Activated CD4-positive, alpha-beta T cell treated with anti-CD3 and anti-CD28 coated beads, Interleukin-2, amount 50 U/mL, for 16 hours (primary cell): ENCODE results near the gene LGALS8.
A peak's percentile ranks its signal among the peaks of the same experiment; 100 is the strongest.
"Not testable (repeated sequence)": the region's sequence is repeated elsewhere in the genome, so short reads cannot be mapped to it uniquely, and the experiment has no call there.

Experiments used
- DNase-seq: peaks from one replicate; pipeline ENCODE4 v3.0.0-alpha.2; 2020

The LGALS8 gene

DNA sequence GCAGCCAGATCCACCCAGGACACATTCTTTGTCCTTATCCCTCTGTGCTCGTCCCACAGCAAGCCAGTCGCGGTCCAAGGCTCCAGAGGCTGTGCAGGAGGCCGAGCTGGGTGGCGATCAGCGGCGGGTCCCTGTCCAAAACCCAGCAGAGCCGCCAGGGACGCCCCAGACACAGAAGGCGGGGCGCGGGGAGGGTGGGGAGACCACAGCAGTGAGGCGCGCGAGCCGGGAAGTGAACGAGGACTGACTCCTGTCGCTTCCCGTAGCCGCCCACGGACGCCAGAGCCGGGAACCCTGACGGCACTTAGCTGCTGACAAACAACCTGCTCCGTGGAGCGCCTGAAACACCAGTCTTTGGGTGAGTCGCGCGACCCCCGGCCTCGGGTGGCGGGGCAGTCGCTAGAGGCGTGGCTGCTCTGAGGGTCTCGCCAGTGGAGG lies at the start of gene LGALS8:
Gene LGALS8, plus strand, starts transcription at position 279 of the 438 bp plus-strand sequence. CDS start 2,089 bp downstream, outside the sequence.
- peak; percentile 86 for DNase-seq

DNA sequence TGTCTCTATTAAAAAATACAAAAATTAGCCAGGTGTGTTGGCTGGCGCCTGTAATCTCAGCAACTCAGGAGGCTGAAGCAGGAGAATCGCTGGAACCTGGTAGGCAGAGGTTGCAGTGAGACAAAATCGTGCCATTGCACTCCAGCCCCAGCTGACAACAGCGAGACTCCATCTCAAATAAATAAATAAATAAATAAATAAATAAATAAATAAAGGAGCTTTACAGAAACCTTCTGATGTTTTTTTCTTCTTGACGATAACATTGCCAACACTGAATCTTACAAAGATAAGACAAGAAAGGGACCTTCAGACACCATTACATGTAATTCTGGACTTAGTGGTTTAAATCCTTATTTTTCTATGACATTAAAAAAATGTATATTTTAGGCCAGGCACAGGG lies 47.8 kb upstream of the LGALS8 start:
- no peak for DNase-seq

DNA sequence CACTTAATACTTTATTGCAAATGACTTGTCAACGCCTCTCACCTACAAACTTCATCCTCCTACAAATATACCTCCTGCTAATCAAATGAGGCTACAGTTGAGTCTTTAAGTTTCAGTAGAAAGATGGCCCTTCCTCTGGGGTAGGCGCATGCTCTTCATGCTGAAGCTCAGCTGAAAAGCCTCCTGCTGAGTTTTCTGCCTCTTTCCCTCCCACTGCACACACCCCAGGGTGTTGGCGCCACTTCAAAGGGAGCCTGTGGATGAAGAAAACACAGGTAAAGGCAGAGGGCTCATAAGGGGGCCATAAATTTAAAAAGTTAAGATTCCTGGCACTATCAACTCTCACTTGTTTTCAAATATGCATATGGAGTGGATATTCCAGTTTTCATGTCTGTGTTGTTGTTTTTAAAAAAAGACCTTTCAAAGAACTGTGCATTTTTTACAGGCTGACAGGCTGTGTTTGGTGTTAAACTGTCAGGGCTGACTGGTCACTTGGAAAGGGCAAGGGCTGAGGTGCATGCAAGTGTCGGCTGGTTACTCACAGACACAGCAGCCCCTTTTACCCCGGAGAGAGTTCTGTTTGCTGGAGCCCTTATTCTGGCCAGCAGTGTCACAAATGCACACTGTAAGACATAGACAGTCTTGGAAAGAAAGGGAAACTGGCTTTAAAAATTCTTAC lies 42.9 kb upstream of the LGALS8 start:
- no peak for DNase-seq

DNA sequence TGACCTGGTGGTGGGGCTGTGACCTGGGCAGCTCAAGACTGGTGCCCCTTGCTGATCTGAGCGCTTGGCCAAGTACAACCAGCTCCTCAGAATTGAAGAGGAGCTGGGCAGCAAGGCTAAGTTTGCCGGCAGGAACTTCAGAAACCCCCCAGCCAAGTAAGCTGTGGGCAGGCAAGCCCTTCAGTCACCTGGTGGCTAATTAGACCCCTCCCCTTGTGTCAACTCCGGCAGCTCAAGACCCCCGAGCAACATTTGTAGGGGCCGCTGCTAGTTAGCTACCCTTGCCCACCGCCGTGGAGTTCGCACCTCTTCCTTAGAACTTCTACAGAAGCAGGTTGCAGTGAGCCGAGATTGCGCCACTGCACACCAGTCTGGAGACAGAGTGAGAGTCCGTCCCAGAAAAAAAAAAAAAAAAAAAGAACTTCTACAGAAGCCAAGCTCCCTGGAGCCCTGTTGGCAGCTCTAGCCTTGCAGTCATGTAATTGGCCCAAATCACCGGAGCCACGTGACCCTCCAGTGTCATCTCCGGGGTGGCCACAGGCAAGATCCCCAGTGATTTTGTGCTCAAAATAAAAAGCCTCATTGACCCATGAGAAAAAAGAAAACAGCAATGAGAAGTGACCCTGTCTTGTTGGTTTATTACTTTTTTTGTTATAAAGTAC lies 39.3 kb upstream of the LGALS8 start:
- DNase-seq, result no peak

DNA sequence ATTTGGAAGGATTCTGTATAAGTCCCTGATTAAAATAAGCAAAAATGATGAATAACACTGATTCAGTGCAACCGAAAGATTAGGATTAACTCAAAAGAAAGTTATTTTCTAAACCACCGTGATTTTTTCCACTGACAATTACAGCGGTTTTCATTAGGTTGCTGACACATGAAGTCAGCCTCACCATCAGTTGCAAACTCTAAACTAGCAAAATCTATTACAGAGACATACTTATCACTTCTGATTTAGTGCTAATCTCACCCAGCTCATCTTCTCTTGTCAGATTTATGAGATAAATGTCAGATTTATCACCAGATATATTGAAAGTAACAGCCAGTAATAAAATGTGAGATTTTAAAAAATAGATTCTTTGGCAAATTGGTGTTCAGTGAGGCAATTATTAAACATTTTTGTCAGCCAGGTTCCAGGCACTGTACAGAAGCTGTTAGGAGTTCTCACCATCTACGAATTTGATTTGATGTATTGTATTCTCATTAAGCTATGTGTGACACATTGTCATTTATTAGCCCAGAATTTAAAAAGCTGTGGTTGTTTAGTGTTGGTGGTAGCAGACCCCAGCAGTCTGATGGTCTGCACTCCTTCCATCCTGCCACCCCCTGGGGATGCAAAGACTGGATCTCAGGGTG lies 37.3 kb upstream of the LGALS8 start:
- DNase-seq, result no peak

DNA sequence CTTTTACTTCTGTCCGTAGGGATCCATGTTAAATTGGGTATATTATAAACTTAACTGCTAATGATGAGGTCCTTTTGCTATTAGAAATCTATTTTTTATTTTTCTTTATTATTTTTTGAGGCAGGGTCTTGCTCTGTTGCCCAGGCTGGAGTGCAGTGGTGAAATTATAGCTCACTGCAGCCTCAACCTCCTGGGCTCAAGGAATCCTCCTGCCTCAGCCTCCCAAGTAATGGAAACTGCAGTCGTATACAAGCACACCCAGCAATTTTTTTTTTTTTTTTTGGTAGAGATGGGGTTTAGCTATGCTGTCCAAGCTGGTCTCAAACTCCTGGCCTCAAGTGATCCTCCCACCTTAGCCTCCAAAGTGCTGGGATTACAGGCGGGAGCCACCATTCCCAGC lies 34.6 kb upstream of the LGALS8 start:
- DNase-seq, result not testable (repeated sequence)

DNA sequence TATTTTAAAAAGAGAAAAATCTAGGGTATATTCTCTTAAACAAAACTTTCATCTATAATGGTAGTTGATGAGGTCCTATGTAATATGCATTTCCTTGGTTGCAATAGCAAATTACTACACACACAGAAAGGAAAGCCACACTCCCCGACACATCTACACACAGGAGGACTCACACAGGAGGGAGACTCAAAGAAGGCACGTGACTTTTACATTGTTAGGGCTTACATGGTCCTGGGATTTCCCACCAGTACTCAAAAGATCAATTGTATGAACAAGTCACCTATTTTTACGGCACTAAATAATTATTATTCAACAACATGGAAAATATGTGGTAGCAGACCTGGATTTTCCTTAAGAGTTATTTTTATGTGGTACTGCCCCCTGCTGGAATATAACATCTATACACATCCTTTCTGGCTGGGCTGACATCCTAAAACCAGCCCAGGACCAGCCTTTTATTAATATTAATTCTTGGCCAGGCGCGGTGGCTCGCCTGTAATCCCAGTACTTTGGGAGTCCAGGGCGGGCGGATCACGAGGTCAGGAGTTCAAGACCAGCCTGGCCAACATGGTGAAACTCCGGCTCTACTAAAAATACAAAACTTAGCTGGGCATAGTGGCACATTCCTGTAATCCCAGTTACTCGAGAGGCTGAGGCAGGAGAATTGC lies 33.9 kb upstream of the LGALS8 start:
- peak; percentile 42 for DNase-seq

DNA sequence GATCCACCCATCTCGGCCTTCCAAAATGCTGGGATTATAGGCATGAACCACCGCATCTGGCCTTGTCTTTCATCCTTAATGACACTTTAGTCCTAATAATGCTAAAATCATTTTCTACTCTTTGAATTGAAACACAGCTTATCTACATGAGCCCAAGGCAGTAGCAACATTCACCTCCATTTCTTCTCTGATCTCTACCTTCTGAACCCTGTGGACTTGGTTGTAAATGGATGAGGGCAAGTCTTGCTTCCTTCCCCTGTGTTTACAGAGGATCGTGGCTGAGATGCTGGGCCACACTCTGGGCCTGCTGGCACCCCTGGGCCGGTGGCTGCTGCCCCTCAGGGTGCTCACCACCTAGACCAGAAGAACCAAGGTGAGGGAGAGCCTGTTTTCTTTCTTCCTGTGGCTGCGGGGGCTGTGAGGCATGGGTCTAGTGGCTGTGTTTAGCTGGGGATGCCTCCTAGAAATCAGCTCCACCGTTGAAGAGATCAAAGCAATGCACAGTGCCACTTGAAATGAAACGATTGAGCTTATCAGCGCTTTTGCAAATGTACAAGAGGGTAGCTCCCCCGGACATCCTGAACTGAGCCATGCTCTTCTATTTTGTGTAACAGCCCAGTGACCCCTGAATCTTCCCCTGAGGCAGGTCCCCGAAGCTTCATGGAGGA lies 32.2 kb upstream of the LGALS8 start:
- no peak for DNase-seq

DNA sequence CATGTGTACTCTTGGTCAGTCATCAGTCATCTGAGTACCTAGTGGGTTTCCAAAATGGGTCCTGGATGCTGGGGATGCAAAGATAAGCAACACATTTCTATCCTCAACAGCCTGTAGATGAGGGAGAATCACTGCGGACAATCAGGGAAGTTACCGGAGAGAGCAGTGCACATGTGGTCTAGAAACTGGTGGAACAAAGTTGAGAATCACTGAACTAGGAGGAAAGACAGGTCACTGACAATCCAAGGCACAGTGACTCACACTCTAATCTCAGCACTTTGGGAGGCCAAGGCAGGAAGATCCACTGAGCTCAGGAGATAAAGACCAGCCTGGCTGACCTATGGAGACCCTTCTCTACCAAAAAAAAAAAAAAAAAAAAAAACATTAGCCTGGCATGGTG lies 31.4 kb upstream of the LGALS8 start:
- DNase-seq, result no peak

DNA sequence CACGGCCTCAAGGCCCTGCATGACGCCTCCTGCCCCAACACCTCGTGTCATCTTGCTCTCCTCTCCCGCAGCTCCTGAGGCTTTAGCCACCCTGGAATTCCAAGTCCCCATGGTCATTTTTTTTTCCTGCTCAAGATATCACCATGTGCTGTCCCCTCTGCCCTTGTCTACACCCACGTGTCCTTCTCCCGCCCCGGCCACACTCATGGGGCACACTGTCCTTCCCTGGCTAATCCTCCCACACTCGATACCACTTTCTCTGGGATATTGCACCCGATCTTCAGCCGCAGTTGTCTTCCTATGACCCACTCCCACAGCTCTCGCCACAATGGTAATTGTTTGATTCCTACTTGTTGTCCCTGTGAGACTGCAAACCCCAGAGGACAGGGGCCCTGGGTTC lies 29.7 kb upstream of the LGALS8 start:
- DNase-seq, result no peak

DNA sequence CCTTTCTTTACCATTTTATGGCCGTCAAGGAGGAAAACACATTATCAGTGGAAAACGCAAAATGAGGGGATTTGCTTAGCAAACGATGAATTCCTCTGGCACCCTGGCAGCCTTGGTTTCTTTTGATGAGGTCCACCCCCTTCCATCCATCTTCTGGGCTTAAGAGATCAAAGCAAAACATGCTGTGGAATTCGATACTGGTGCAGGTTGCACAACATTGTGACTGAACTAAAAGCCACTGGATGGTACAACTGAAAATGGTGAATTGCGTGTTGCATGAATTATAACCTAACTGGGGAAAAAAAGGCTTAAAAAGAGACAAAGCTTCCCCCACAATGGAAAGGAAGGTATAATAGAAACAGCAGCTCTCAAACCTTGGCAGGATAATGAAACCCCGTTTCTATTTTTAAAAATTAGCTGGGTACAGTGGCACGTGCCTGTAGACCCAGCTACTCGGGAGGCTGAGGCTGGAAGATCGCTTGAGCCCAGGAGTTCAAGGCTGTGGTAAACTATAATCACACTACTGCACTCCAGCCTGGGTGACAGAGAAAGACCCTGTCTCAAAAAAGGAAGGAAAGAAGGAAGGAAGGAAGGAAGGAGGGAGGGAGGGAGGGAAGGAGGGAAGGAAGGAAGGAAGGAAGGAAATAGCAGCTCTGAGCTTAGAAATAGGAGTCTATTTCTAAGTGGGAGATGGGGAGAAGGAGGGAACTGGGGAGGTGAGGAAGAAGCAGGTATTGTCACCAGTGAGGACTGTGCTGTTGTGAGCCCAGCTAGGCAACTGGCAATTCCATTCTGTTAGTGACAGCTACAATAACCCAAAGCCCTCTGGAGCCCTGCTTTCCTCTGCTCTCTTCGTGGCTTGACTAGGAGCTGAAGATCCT lies 29.0 kb upstream of the LGALS8 start:
- DNase-seq, result no peak

DNA sequence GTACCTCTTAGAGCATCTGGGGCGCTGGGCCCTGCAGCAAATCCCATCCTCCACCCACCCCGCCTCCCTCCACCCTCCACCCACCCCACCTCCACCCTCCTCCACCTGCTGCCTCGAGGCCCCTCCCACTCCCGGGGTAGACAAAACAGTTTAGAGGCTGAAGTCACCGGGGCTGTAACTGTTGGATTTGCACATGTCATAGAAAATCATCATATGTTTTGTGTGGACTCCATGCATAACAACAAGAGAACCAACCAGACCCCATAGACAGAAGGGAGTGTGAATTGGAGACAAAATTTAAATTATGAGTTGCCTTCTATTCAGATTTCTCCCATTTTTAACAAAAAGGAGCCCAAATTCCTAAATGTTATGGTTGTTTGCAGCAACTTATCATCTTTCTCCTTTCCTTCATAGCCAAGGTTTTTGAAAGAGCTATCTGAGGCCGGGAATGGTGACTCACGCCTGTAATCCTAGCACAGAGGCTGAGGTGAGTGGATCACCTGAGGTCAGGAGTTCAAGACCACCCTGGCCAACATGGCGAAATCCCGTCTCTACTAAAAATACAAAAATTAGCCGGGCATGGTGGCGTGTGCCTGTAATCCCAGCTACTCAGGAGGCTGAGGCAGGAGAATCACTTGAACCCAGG lies 28.2 kb upstream of the LGALS8 start:
- no peak for DNase-seq

DNA sequence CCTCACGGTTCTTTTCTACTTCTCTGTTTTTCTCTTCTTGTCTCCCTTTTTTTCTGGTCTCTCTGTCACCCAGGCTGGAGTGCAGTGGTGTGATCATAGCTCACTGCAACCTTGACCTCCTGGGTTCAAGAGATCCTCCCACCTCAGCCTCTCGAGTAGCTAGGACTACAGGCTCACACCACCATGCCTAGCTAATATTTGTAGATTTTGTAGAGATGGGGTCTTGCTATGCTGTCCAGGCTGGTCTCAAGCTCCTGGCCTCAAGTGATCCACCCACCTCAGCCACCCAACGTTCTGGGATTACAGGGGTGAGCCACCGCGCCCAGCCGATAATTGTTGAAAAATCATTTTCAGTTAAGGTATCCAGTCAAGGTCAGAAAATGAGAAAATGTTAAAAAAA lies 25.9 kb upstream of the LGALS8 start:
- no peak for DNase-seq

DNA sequence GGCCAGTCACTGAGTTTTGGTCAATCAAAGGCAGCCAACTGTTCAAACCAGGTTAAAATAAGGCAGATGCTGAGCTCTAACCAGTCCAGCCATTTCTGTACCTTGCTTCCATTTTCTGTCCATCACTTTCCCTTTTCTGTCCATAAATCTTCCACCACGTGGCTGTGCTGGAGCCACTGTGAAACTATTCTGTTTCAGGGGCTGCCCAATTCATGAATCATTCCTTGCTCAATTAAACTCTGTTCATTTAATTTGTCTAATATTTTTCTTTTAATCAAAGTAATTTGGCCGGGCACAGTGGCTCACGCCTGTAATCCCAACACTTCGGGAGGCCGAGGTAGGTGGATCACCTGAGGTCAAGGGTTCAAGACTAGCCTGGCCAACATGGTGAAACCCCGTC lies 22.7 kb upstream of the LGALS8 start:
- DNase-seq, result no peak

DNA sequence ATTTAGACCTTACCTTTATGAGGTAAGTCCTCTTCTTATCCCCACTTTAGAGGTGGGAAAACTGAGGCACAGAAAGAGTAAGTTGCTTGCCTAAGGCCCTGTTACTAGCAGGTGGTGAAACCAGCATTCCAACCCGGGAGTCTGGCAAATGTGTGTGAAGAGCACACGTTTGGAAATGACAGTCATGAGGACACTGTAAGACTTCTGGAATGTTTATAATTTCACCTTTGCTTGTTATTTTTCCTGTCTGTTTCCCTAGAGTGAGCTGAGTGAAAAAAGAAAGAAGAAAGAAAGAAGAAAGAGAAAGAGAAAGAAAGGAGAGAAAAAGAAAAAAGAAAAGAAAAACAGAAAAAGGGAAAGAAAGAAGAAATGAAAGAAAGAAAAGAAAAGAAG lies 21.2 kb upstream of the LGALS8 start:
- no peak for DNase-seq

DNA sequence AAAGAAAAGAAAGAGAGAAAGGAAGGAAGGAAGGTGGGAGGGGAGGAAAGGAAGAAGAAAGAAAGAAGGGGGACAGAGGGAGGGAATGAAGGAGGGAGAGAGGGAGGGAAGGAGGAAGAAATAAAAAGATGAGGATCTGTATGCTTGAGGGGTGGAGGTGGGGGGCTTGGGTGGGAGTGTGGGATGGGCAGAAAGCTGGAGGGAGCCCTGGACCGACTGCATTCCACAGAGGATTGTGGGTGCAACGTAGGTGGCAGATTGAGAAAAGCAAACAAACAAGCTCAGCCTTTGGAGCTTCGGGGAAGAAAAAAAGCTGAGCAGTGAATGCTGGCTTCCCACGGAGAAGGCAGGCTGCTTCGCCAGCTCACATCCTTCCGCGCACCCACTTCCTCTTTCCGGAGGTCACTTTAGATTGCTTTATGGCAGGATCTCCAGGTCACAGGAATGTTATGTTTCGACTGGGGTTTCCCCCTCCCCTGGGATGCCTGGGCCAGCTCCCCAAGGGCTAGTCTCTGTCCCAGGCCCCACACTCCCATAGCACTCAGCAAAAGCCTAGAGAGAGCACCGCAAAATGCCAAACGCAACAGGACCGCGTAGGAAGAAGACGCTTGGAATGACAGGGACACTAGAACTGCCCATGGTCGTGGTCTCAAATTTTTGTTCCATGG lies 20.7 kb upstream of the LGALS8 start:
- DNase-seq, result peak; percentile 31

DNA sequence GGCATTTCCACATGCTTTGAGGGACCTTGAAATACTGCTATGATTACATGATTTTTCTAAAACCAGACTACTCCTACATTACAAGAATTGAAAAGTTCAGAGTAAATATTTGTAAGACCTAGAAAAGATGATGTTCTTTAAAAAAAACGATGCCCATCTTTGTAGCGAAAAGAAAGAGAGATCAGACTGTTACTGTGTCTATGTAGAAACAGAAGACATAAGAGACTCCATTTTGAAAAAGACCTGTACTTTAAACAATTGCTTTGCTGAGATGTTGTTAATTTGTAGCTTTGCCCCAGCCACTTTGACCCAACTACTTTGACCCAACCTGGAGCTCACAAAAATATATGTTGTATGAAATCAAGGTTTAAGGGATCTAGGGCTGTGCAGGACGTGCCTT lies 19.4 kb upstream of the LGALS8 start:
- not testable (repeated sequence) for DNase-seq

DNA sequence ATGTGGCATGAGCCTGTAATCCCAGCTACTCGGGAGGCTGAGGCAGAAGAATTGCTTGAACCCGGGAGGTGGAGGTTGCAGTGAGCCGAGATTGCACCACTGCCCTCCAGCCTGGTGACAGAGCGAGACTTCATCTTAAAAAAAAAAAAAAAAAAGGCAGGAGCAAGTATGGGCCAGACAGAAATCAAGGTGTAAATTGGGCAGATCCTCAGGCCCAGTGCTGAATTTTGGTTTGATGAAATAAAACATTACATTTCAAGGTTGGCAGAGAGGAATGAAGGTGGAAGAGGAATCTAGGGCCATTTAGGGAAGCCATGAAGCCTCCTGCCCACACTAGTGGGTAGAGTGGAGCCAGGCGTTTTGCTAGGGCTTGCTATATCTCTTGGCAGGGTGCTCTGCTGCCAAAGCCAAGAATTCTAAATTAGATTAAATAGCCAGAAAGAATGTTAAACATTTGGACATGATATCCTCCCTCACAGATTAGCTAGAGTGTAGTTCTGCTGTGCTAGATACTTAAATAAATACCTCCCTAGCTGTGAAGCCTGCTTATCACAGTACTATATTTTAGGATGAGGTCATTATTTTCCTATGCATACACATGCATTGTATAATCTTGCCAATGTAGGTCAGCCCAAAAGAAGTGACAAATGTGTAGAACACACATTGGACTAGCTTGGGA lies 16.6 kb upstream of the LGALS8 start:
- DNase-seq, result peak; percentile 21

DNA sequence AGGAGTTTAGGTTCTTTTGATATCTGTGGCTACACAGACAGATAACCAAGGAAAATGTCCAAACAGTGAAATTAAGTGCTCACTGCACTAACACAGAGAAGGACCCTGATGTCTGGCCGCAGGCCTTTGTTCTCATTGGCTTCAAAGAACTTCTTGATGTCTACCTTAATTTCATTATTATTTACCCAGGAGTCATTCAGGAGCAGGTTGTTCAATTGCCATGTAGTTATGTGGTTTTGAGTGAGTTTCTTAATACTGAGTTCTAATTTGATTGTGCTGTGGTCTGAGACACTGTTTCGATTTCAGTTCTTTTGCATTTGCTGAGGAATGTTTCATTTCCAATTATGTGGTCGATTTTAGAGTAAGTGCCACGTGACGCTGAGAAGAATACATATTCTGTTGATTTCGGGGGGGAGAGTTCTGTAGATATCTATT lies 15.2 kb upstream of the LGALS8 start:
- peak; percentile 79 for DNase-seq

DNA sequence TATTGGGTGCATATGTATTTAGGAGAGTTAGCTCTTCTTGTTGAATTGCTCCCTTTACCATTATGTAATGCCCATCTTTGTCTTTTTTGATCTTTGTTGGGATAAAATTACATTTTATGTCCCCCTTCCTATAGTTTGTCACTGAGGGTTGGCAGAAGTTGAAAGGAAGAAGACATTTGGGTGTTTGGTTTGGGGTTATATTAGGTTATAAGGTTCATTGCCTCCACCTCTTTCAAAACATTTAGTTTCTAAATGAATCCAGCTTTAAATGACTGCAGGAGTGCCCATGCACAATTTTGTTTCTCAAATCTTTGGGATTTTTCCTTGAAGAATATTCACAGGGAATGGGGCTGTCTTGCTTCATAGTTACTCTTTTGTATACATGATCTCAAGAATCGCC lies 14.6 kb upstream of the LGALS8 start:
- DNase-seq, result no peak
